GM19099 (cell line): ENCODE data around the gene DPH3.

Experiments
- POLR2A ChIP-seq: IDR thresholded peaks from 3 replicates; pipeline ENCODE4 v1.6.1; 2011; ENCODE audit warnings: low read depth; ENCODE audit not compliant: insufficient read length; ENCODE audit errors: extremely low read depth

Gene DPH3

DNA sequence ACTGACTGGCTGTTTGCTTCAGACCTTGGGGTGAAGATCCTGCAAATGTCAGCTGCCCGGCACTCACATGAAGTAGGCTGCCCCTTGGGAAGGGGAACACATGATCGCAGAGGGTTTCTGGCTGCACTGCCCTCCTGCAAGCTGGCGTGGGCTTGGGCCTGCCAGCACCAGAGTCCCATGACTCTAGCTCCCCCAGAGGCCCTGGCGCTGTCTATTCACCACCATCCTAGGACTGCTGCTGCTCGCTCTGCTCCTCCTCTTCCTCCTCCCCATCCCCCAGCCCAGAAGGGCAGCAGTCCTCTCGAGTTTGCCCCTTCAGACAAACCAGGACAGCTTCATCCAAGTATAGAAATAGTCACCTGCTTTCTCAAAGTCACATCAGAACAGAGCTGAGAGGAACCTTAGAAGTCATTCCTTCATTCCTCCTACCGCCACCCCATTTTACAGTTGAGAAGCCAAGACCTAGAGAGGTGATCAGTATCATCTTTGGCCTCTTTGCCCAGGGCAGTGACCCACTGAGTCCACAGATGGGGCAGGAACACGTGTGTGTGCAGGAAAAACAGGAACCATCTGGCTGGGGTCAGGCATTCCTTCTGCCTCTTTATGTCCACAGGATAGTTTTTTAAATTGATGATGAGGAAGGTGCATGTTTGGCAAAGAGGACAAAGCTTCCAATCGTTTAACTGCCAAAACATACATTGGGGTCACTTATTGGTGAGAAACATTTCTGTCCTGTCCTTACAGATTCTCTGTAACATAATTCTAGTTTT lies 13.2 kb downstream of the DPH3 start:
- TF ChIP-seq POLR2A: no peak

DNA sequence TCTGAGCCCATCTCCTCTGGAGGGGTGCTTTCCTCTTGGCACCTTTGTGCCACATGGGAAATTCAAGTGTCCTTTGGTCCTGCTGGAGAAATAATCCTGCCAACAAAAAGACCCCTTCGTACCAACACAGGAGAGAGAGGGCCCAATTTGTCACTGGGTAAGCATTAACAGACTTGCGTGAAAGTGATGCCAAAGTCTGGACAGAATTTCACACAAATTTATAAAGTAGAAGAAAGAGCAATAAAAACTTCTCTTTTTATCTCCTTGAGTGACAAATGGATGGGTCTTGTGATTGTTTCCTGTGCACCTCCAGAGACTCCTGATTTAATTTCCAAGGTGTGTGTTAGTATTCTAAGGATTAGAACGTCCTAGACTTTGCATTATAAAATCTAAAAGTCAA lies 14.9 kb downstream of the DPH3 start:
- TF ChIP-seq POLR2A: no peak

DNA sequence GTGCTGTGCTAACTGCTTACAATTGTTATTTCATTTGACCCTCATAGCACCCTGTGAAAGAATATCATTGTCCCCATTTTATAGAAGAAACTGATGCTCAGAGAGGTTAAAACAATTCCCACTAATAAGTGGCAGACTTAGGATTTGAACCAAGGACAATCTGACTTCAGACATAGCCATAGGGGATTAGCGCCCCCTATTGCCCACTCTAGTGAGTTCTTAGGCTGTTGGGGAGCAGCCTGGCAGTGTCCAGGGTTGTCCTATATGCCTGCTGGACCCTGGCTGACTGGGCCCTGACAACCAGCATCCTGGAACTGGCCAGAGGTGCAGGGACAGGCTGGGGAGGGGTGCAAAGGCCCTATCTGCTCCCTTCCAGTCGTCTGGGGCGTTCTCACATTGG lies 15.4 kb downstream of the DPH3 start:
- no peak for TF ChIP-seq POLR2A

DNA sequence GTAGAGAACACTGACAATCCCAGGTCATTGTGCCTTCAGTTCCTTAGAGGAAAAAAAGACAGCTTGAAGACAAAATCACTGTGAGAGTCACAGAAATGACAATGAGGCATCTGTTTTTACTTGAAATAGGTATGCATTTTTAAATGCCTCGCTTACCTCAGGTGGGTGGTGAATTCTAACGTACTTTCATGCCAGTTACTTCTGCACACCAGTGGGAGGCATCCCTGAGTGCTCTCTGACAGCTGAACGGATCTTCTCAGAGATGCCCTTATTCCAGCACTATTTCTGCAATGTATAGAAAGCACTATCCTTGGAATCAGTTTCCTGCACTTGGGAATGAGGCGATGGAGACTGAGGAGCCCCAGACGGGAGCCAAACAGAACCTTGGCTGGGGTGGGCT lies 16.2 kb downstream of the DPH3 start:
- TF ChIP-seq POLR2A: no peak

DNA sequence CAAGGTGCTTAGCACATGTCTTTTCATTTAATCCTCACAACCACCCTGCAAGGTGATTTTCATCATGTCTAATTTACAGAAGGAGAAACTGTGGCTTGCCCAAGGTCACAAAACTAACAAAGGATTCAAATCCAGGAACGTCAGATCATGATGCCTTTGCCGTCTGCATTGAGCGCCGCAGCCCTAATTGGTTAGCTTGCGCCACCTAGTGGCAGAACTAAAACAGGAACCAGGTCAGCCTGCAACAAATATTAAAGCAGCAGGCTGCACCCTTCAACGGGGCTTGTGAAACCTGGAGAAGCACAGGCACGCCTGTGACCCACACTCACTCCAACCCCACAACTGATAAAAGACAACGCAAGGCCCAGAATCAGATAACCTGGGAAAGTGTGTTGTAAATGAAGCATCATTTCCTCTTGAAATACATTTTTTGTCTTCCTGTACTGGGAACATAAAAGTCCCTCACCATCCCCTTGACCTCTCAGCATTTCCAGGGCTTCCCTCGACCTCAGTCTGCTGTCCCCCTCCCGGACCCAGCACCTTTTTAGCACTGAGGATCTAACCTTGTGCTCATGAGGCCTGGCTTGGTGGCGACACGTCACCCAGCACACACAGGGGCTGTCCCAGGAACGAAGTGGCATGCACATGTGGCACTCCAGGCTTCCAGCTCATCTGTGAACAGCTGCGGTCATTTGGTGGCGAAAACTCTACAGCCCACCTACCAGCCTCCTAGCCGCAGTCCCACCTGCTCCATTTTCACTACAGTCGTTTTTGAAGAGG lies 17.3 kb downstream of the DPH3 start:
- TF ChIP-seq POLR2A: no peak

DNA sequence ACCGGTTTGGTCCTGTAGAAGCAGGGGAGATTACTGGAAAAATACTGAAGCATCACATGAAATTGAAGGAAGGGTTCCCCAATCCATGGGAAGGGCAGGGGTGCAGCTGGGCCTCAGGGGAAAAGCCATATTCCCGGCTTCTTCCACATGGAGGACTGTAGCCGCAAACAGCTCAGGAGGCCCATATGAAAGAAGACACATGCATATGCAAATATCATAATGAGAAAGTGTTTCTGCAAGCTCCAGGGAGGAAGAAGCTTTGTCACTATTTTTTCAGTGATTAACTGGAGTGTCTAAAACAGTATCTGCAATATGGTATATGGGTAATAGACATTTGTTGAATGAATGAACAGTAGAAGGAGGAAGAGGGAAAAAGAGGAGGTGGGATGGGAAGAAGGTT lies 19.1 kb downstream of the DPH3 start:
- TF ChIP-seq POLR2A: no peak

DNA sequence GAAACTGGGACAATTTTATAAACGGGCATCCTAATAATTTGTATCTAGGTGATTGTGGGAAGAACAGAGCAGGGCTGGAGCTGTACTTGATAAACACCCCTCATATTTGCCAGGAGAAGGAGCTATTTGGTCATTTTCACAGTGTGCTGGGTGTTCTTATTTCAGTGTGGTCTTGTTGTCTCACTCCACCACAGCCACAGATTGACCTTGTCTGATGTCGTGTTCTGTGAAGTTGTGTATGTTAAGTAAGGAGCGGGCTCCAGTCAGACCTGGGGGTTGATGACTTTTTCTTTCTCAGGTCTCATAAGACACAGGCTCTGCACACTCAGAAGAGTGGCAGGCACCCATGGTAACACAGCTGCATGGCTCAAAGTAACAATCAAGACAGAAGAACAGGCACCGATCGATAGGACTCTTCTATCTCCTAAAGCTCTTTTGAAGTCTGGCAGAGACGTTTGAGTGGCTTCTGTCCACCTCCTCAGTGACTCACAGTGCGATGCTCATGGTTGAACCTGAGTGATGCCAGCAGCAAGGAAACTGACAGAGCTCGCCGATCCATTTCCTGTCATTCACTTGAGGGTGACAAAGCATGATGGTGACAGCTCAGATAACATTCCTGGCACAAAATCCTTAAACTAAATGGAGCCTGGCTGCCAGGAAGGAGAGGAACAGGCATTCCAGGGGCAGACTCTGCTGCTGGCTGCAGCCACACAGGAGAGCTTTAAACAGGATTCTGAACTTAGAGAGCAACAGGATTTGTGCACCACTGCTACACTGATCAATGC lies 20.8 kb downstream of the DPH3 start:
- no peak for TF ChIP-seq POLR2A

DNA sequence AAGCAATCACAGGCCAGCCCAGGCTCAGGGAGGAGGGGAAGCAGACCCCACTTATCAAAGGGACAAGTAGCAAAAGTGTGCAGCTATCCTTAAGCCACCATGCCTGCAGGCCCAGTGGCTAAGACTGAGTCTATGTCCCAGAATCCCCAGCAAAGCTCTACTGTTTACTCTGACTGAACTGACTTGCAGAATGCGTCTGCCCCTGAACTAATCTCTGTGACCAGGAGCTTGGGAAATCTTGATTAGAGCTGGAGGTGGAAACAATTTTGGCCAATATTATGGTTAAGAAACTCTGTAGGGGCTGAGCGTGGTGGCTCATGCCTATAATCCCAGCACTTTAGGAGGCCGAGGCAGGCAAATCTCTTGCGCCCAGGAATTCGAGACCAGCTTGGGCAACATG lies 22.6 kb downstream of the DPH3 start:
- no peak for TF ChIP-seq POLR2A

DNA sequence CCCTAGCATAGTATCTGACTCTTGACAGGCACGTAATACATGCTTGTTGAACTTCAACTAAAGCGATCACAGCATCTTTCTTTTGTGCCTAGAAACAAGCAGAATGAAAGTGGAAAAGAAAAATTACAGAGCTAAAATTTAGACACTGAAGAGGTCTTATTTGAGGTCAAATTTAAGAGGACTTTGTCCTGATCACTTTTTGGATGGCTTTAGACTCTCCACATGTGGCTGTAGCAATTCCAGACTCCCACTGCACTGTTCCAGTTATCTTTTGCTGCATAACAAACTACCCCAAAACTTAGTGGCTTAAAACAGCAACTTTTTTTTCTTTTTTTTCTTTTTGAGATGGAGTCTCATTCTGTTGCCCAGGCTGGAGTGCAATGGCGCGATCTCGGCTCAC lies 23.5 kb downstream of the DPH3 start:
- no peak for TF ChIP-seq POLR2A

DNA sequence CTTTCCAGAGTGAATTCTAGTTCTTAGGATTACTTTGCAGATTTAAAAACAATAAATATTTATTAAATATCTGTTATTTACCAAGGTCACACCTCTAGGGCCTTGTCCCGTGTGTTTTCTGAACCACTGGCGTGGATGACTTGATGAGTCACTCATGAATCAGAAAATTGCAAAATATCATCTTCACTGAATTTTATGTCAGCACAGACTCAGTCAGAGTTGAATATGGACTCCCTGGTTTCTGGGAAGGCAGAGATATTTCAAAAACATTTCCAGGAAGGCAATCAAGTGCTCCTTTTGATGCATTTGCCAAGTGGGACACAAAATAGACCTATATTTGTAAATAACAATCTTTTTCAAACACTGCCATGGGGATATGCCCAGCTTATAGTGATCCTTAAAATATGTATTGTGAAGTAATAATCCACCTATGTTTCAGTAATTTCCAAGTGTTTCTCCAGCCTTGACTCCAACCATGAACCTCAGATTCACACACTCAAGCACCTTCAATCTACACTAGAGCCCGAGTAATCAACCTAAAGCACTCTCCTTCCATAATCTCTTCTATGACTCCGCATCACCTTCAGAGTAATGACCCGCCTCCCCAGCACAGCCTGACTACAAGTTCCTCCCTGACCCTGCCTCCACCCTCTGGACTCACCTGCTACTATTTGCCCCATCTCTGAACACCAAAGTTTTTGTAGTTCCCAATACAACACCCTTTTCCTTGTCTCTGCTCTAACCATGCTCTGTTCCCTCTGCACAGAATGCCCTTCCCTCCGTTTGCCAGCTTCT lies 24.3 kb downstream of the DPH3 start:
- no peak for TF ChIP-seq POLR2A

DNA sequence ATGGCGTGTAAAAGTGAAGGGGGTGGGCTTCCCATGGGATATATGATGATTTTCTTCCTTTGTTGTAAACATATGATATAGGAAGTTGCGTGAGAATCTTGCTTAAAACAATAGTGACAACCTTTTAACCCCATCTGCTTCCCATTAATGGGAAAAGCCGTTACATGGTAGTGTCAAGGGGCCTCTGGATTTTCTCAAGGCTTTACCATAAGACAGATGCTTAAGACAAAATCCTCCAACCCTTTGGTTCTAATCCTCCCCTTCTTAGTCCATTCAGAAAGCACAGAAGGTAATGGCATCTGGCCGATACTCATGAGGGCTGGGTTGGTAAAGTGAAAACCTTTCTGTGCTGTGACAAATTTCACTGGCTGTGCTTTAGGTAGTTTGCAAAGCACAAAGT lies 25.0 kb downstream of the DPH3 start:
- TF ChIP-seq POLR2A: no peak

DNA sequence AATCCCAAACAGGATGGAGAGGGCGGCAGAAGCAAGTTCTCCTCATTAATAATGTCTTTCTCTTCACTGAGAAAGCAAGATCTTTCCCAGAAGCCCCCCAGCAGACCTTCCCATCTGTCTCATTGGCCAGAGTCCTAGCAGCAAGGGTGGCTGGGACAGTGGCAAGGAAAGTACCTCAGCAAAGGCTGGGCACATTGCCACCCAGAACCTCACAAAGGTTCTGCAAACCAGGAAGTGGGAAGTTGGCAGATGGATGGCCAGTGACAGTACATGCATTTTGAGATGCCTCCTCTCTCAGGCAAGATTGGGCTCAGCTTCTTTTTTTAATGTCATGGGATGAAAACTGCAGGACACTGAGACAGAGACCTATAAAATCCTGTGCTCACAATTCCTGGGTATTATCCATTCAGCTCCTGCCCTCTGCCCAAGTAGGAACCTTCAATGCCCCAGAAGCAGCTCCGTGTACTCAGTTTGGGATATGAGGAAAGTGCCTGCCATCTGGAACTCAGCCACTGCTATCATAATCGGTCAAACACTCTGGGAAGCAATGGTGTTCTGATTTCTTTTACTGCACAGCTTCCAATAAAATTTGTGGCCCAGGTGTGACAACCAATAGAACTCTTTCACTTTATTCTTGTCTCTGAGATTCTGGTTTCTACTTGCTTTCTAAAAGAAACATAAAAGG lies 25.5 kb downstream of the DPH3 start:
- TF ChIP-seq POLR2A: no peak

DNA sequence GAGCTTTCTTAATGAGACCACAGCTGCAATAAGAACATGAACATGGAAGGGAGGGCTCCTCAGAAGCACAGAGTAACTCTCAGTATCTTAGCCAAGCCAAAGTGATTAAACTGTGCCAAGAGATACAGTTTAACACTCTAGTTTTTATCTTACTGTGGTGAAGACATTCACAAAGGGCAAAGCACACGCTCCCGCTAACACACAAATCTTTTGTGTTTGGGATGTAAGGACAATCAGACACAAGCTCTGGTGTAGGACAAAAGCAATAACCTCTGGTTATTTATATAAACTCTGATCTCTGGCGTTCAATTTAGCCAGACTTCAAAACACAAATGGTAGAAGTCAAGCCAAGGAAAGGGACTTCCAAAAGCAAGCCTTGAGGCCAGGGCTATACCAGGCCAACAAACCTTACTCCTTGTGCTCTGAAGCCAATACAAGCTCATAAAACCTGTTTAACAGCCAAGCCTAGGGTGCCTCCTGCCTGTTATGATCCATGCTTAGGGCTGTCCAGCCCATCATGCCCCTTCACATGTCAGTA lies 27.8 kb downstream of the DPH3 start:
- TF ChIP-seq POLR2A: no peak

DNA sequence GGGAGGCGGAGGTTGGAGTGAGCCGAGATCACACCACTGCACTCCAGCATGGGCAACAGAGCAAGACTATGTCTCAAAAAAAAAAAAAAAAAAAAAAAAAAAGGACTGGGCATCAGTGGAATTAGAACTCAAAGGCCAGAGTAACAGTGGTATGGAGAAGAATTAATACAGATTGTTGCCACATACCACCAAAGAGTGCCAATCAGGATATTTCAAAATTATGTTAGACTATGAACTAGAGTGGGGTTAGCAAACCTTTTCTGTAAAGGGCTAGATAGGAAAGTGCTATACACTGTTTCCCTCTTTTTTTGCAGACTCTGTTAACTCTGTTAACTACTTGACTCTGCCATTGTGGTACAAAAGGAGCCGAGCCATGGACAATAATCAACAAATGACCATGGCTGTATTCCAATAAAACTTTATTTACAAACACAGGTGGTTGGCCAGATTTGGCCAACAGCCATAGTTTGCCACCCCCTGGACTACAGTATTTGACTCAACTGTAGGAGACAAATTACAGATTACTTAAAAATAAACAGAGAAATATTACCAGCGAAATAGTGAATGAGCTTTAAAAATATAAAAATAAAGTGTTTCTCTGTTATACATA lies 28.6 kb downstream of the DPH3 start:
- no peak for TF ChIP-seq POLR2A
